Stimulated activated CD4-positive, alpha-beta T cell treated with anti-CD3 and anti-CD28 coated beads, Interleukin-1b, Interleukin-23, amount 100 ng/mL, for 1 hour (primary cell): ENCODE measurements around the gene MBNL1.
"Not testable (repeated sequence)": the region's sequence is repeated elsewhere in the genome, so short reads cannot be mapped to it uniquely, and the experiment has no call there.

Experiments used
- DNase-seq, 2 donors: peaks; one replicate each; pipeline ENCODE4 v3.0.0-alpha.2; 2020; ENCODE audit warnings: low read depth in 2 of 2

The MBNL1 gene

DNA sequence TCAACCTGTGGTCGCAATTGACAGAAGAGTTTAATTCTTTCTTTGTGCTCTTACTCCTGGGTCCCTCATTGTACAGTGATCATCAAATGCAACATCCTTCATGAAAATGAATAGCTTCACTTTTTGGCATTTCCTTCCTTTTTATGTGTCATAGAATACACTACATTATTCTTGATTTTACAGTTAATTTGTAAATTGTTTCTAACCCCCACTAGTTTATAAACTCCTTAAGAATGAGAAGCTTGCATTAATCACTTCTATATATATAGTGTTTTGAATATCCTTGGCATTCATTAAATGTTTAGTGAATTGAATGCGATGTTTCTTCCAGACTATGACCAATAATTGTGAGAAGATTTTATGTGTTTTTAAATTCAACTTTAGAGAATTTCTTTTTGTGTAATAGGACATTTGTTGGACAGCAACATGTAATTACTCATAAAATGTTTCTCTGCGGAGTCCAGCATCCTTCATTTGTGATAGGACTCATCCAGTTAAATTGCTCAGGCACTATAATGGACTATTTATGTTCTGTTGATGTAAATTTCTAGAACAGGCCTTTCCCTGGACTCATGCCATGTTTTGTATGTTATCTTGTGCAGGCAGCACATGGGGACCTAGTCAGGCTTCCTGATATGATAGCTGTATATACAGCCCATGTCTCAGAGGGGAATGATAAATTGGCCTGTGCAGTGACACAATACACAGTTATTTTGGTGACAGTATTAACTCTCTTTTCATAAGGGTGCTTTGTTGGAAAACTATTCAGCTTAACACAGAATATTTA lies 51.3 kb downstream of the MBNL1 start:
- no peak for DNase-seq

DNA sequence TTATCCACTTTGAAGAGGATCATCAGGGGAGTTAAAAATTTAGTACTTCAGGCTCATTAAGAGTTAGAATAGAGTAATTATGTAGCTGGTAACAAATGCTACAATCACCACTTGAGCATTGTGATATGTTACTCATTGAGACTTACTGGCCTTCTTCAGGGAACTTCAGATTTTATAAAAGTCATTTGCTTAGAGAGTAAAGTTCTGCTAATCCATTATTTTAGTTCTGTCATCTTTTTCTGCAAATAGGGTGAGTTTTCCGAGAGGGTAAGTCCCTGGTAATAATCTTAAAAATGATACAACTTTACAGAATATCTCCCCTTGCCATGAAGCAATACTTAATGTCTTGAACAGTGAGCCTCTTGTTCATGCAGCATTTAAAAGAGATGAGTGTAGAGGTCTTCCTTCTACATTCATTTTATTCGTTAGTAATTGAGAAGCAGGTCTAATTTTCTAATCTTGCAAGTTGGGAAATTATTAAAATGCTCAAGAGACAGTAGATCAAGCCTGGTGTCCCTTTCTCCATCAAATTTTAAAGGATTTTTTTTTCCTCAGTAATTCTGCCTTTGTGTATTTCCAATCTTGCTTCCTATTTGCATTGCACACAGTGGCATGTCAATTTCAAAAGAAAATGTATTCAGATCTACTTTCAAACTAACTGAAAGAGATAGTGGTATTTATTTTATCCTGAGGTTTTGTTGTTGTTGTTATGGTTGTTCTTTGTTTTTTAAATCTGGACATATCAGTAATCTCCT lies 52.6 kb downstream of the MBNL1 start:
- DNase-seq, result no peak

DNA sequence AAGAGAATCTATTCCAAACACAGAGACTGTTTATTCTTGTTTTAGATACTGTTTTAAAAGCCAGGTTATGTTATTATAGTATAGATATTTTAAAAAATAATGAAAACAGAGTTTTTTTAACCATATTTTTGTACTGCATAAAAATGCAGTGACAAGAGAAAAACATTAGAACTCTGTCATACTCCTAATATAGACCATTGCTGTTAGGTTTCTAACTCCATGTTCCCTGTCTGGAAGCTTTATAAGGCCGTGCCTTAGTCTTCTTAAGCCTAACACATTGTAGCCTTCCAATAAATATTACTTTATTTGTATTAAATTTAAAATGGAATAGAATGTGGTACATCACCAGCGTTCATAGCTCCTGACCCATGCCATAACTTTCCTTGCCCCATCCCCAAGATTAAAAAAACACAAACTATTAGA lies 53.2 kb downstream of the MBNL1 start:
- DNase-seq, result no peak

DNA sequence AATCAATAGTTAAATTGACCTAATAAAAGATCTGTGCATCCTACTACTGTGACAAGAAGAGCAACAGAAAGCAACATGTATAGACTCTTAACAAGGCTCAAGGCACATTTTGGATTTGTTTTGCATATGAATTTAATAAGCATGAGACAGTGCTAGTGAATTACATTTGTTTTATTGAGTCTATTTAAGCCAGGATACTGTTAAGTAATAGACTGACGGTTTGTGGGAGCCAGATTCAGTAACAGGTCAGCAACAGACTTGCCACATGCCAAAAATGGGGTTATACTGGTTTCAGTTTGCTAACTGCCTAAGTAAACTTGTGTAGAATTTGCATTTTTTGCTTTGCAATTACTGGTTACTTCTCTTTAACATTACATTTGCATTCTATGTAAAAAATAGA lies 54.0 kb downstream of the MBNL1 start:
- DNase-seq, result no peak

DNA sequence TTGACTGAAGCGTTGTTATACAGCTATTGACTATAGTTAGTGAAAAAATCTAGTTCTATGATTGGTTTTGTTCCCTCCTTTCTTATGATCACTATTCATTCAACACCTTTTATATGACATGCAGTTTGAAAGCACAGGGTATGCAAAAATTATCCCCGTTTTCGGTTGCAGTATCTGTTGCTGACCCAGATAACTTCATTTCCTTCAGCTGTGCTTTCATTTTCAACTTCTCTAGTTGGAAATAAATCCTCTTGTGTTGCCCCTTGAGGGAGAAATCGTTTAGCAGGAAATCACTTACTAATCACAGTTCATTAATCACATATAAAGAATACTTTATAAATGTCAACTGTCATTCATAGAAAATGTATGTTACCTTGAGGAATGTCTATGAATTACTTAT lies 55.1 kb downstream of the MBNL1 start:
- no peak for DNase-seq

DNA sequence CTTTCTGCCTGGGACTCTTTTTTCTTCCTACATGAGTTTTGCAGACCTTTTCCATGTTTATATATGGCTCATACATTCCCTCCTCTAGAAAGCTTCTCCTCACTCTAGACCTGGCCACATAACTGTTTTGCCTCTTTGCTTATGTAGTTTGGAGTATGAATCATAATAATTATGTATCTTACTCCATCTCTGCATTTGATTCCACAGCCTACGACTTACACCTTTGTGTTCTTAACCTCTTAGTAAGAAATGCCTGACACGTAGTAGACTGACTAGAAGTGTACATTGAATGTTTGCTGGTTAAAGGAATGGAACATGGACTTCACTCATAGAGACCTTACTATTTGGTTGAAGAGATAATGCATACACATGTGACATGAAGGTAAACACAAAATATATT lies 56.4 kb downstream of the MBNL1 start:
- no peak for DNase-seq

DNA sequence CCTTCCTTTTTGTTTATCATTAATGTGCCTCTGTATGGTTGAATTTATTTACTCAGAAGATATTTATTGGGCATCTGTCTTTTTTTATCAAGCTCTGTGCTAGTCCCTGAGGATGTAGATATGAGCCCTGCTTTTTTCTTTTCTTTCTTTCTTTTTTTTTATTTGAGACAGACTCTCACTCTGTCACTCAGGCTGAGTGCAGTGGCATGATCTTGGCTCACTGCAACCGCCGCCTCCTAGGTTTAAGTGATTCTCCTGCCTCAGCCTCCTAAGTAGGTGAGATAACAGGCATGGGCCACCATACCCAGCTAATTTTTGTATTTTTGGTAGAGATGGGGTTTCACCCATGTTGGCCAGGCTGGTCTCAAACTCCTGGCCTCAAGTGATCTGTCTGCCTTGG lies 58.5 kb downstream of the MBNL1 start:
- no peak for DNase-seq

DNA sequence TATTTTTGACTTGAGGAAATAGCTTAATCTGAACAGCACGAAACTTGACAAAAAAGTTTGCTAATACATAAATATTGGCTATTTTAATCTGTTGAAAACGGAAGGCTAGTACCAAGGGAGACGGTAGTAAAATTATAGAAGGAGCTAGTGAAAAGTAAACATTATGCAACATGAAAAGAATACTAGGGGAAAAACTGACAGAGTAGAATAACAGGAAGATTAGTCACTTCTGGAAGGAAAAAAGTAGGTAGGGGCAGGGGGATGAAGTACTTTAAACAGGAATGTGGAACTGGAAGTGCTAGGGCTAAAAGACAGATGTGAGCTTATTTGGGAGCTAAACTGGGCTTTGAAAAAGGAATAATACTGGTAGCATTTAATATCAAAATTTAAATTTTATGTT lies 60.1 kb downstream of the MBNL1 start:
- DNase-seq, result no peak

DNA sequence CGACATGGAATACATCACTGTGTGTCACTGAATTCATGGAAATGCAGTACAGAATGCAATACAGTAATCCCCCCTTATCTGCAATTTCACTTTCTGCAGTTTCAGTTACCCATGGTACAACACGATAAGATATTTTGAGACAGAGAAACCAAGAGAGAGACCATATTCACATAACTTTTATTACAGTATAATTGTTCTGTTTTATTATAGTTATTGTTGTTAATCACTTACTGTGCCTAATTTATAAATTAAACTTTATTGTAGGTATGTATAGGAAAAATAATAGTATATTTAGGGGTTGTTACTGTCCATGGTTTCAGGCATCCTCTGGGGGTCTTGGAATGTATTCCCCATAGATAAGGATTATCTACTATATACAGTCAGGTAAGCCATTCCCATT lies 61.8 kb downstream of the MBNL1 start:
- no peak for DNase-seq

DNA sequence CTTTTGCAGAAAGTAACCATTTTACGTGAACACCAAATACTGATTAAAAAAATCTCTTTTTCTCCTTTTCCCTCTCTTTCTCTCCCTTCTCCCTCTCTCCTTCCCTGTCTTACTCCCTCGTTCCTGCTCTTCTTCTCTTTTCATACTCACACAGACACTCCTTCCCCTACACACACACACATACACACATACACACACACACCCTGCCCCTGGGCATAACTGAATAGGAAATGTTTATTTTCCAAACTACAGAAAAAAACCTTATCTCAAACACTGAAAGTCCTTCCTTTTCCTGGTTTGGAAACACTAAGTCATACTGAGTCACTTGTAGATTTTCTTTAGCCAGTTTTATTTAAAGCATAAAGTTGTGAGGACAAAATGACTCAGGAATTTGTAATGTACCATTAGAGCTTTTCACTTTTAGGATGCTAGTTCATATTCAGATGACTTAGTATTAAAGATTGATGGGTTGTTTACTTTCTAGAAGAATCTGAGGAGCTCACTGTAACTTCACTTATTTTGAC lies 62.4 kb downstream of the MBNL1 start:
- DNase-seq, result no peak

DNA sequence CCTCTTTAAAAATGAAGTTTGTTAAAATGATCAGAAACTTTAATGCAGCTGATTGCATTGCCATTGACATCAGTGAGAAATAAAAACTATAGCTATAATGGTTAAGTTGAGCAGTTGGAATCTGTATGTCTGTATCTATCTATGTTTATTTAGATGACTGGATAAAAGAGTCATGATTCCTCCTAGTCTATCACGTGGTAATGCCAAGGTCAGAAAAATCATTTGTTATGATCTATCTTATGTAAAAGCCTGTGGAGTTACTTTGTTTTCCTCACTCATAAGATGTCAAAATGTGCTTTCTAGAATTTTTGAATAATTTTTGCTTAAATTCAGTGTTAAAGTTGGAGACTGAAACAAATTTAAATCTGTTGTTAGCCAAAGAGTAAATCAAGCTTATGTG lies 63.3 kb downstream of the MBNL1 start:
- no peak for DNase-seq

DNA sequence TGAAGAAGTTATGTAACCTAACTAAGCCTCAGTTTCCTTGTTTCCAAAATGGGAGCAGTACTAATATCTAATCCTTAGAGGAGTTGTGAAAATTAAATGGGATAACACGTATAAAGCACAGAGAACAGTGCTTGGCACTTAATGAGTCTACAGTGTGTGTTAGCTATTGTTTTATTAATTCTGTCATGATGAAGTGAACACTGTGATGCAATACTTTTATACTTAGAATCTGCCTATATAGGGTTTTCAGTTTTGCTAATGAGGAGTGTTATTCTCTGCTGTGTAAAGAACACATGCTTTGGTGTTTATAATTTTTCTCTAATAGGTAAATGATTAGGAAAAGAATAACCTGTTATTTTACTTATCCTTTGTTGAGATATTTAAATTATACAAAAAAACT lies 65.2 kb downstream of the MBNL1 start:
- DNase-seq, result no peak

DNA sequence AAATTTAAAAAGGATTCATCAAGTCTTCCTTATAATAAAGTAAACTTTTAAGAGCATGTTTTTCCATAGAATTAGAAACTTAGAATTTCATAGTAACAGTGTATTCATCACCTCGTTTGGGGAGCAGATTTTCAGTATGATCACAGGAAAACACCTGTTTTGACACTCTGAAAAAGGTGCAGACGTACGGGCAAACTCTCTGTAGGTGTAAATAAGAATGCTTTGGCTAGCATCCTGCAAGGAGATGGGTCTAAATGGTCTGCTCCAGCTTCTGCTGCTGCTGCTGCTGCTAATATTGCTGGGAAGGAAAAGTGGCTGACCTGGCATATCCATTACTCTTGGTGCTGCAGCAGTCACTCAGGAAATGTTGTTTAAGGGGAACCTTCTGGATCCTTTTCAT lies 66.0 kb downstream of the MBNL1 start:
- DNase-seq, result no peak

DNA sequence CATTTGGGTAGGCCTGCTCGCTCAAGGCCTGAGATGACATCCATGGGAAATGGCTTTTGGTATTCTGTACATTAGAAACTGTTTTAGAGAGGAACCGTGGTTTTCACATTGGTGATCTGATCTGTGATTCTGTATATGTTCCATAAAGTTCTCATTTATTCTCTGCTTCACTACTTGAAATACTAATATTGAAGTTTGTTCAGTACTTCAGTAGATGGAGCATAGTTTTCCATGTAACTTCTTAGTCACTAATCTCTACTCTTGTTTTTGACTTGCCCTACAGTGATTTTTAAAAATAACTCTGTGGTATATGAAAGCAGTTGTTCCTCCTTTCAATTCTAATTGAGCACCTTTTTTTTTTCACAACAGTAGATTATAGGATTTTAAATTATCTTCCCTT lies 66.5 kb downstream of the MBNL1 start:
- DNase-seq, result no peak

DNA sequence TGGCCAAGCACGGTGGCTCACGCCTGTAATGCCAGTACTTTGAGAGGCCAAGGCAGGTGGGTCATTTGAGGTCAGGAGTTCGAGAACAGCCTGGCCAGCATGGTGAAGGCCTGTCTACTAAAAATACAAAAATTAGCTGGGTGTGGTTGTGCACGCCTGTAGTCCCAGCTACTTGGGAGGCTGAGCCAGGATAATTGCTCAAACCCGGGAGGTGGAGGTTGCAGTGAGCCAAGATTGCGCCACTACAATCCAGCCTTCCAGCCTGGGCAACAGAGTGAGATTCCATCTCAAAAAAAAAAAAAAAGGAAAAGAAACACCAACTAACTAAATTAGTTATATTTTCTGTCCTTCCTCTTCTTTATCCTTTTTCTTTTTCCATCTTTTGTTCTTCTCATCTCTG lies 68.6 kb downstream of the MBNL1 start:
- DNase-seq, result not testable (repeated sequence)

DNA sequence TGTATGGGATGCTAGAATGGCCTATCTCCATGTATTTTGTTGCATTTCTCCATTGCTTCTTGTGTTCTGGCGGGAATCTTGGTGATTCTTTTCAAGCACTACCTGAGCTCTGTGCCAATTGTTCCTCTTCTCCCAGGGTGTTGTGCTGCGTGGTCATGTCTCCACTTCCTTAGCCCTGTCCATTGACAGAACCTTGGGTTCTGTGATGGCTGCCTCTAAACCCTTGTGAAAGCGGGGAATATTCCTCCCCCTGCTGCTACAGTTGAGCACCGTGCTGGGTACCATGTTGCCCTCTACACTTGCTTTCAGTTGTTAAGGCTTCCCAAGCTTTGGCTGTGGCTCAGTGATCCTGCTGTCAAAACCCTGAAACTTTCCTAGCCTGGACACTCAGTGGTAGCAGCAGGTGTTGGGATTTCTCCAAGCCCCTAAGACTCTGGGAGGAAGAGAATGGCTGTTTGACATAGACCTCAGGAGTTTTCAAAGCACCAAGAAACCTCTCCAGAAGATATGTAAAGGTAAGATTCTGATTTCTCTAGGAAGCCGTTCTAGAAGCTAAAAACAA lies 69.5 kb downstream of the MBNL1 start:
- no peak for DNase-seq

DNA sequence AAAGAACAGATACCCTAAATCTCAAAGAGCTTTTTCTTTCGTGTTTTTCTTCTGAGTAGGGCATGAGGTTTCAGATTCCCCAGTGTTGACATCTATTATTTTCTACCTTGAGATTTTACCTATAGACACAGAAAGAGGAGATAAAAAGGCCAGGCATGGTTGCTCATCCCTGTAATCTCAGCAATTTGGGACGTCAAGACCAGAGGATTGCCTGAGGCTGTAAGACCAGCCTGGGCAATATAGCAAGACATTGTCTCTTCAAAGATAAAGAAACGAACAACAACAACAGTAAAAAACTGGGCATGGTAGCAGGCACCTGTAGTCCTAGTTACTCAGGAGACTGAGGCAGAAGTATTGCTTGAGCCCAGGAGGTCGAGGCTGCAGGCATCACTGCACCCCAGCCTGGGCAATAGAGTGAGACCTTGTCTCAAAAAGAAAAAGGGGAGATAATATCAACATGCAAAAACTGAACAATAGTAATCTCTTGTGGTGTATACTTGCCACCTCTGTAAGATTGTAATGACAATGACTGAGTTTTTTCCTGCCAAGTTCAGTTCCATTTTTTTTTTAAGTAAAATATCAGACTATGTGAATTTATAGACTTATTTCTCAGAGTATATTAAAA lies 71.3 kb downstream of the MBNL1 start:
- no peak for DNase-seq

DNA sequence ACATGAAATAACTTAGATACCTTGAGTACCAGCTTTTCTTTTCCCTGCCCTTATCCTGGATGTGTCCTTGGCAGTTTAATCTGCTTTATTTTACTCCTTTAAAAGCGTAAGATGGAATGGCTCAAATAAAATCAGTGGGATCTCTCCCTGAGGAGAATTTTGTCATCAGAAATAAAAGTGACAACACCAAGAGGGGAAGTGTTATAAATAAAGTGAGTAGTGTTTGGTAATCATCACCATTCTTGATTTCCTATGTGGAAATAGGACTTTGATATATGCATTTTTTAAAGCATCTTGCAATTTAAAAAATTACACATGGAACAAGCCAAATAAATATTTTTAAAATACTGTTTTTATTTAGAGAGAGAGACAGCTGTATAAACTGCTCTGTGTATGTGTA lies 76.5 kb downstream of the MBNL1 start:
- no peak for DNase-seq

DNA sequence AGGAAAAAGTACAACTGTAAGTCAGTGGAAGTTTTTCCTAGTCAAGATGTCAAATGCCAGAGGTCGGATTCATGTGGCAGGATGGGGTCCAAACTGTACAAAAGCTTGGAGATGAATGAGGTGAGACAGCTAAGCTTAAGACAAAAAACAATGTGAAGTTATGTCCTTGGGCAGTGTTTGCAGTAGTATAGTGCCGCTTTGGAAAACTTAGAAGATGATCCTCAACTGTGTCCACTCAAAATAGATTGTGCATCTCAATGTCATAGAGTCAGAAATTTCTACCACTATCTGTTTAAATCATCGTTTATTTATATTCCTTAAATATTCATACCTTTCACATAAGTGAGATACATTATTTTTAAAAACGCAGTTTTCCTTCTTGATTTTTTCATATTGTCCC lies 77.3 kb downstream of the MBNL1 start:
- DNase-seq, result no peak

DNA sequence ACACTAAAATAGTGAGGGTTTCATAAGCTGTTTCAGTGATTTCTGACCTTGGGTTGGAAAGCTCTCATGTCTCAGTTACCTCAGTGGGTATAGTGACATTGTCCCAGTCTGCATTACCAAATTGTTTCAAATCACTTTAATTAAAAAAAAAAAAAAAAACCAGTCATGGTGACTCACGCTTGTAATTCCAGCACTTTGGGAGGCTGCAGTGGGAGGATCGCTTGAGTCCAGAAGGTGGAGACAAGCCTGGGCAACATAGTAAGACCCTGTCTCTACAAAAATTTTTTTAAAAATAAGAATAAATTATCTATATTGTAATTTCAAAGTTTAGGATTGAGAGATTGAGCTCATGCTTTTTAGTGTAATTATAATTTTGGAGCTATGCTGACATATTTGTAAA lies 78.0 kb downstream of the MBNL1 start:
- DNase-seq, result no peak

DNA sequence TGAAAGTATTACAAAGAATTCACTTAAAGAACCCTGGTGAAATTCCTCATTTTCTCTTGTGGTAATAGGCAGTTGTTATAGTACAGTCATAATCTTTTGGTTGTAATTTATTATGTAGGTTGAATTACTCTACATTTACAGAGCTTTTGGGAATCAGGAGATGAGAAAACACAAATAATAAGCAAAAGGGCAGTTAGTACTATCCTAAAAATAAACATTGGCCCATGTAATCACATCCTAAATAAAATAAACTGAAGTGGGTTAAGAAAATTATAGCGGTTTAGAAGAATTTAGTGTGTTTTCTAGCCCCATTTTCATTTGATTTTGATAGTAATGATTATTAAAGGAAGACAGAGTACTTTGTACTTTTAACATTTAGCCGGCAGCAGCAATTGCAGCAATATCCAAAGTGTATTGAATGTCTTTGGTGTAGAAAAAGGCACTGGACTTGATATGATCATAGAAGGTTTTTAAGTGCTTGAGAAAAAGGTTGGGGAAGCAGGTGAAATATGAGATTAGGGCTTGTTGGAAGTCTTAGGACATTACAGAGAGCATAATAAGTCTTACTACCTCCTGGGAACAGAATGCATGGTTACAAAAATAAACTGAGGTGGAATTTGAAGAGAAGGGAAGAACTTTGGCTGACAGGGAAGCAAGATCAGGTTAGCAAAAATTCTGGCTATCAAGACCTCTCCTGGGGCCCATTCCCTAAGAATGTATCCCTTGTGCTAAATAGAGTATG lies 79.9 kb downstream of the MBNL1 start:
- no peak for DNase-seq

DNA sequence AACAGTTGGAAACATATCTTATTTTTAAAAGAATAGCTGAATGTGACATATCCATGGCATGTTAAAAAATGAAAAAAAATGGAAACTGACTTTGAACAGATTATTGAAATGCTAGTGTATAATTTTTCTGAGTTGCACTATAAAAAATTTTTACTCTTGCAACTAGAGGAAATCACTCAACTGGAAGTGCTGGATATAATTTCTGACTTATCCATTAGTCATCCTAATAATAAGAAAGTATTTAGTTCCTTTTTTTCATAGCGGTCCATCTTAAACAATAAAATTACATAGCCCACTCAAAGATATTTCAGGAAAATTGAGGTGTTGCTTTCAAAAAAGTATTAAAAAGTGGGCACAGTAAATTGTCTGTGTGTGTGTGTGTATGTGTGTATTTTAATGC lies 80.7 kb downstream of the MBNL1 start:
- no peak for DNase-seq
